ENCODE results near the gene LRMDA. TPM values are rescaled to one million over a fixed set of nuclear protein-coding genes. Genes with fewer than 3 reads are reported as not detected.

LRMDA gene
- total and polyA plus RNA-seq, 7 donors, result 2.8 to 22.2 (median 9.0) TPM

GRCh38 chr10:76305930-76306615, 874.6 kb downstream of the LRMDA start:
- TF ChIP-seq CTCF (IDR thresholded peaks at IDR 0.05) (no peak), POLR2AphosphoS5 (IDR thresholded peaks at IDR 0.05) (no peak), EP300 (IDR thresholded peaks at IDR 0.05) (no peak), POLR2A (IDR thresholded peaks at IDR 0.05) (no peak)
- H3K9me3 ChIP-seq, result no peaks in the 10 kb centered on the region
- no peak overlapping the region for H3K4me3 ChIP-seq
- H3K27me3 ChIP-seq, result no peaks in the 10 kb centered on the region
- DNase-seq, result no peak
- intact Hi-C loops (cut with DNase I), result no loop called here
- WGBS, 2 donors, result 44 to 76% methylated on average over 1 of the region's 1 CpG
- no peaks in the 10 kb centered on the region for H3K36me3 ChIP-seq
- H3K4me1 ChIP-seq, result peaks cover 0 to 51% (median 38%) of the 10 kb centered on the region in 4 donors
- no peak overlapping the region for H3K27ac ChIP-seq

GRCh38 chr10:76306856-76307255, 875.4 kb downstream of the LRMDA start:
- Histone ChIP-seq H3K27me3 (no peaks in the 10 kb centered on the region), H3K4me1 (peaks cover 0 to 56% (median 46%) of the 10 kb centered on the region in 4 donors), H3K9me3 (no peaks in the 10 kb centered on the region), H3K36me3 (no peaks in the 10 kb centered on the region), H3K4me3 (no peak overlapping the region), H3K27ac (no peak overlapping the region)
- DNase-seq, result no peak
- intact Hi-C loops (cut with DNase I), result no loop called here
- TF ChIP-seq POLR2AphosphoS5 (IDR thresholded peaks at IDR 0.05), result no peak
- no peak for TF ChIP-seq EP300 (IDR thresholded peaks at IDR 0.05)
- no peak for TF ChIP-seq CTCF (IDR thresholded peaks at IDR 0.05)
- TF ChIP-seq POLR2A (IDR thresholded peaks at IDR 0.05), result no peak

- WGBS, 2 donors, result 71 to 76% methylated on average over 7 of the region's 7 CpGs
- H3K4me1 ChIP-seq, result peaks cover 0 to 48% (median 41%) of the 10 kb centered on the region in 4 donors
- peak overlapping the region in 1 of 4 donors; percentile 17 for H3K27ac ChIP-seq
- H3K9me3 ChIP-seq, result no peaks in the 10 kb centered on the region
- H3K27me3 ChIP-seq, result no peaks in the 10 kb centered on the region
- DNase-seq, result no peak
- TF ChIP-seq POLR2A (IDR thresholded peaks at IDR 0.05), result no peak
- TF ChIP-seq EP300 (IDR thresholded peaks at IDR 0.05), result no peak
- no peak for TF ChIP-seq CTCF (IDR thresholded peaks at IDR 0.05)
- TF ChIP-seq POLR2AphosphoS5 (IDR thresholded peaks at IDR 0.05), result no peak
- intact Hi-C loops (cut with DNase I), result no loop called here
- H3K36me3 ChIP-seq, result no peaks in the 10 kb centered on the region
- no peak overlapping the region for H3K4me3 ChIP-seq
Observed at GRCh38 chr10:76309070-76309469, 877.6 kb downstream of the LRMDA start.

- no peak for DNase-seq
- intact Hi-C loops (cut with DNase I), result no loop called here
- H3K36me3 ChIP-seq, result no peaks in the 10 kb centered on the region
- H3K27ac ChIP-seq, result peak overlapping the region; percentile 19 to 45 (median 29)
- H3K27me3 ChIP-seq, result no peaks in the 10 kb centered on the region
- WGBS, 2 donors, result 88 to 93% methylated on average over 7 of the region's 7 CpGs
- TF ChIP-seq POLR2AphosphoS5 (IDR thresholded peaks at IDR 0.05), result peak in 1 of 4 donors; percentile 14
- no peak for TF ChIP-seq CTCF (IDR thresholded peaks at IDR 0.05)
- no peak for TF ChIP-seq EP300 (IDR thresholded peaks at IDR 0.05)
- H3K4me3 ChIP-seq, result no peak overlapping the region
- peaks cover 0 to 48% (median 41%) of the 10 kb centered on the region in 4 donors for H3K4me1 ChIP-seq
- H3K9me3 ChIP-seq, result no peaks in the 10 kb centered on the region
Observed at GRCh38 chr10:76309741-76310587, 878.5 kb downstream of the LRMDA start.

Measured in sigmoid colon (tissue), 7 donors.